Measurements from ENCODE around the gene SETSIP.
"Not testable (repeated sequence)": the region's sequence is repeated elsewhere in the genome, so short reads cannot be mapped to it uniquely, and the experiment has no call there.

SETSIP gene

DNA sequence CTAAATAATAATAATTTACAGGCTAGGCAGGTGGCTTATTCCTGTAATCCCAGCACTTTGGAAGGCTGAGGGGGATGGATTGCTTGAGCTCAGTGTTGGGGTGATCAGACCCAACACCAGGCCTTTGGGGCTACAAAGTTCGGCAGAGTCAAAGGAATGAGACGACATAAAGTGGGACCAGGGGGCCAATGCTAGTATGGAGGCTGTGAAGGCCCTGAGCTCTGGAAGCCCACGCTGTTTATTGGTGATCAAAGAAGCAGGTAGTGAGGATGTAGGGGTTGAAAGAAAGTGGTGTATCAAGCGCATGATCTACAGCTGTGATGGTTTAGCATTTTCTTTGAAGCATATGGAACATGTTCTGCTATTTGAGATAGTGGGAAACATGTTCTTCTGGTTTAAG lies 10.5 kb upstream of the SETSIP start:
- H3K27ac ChIP-seq (ENCODE audit: low read length), result no peak overlapping the region
- H3K4me1 ChIP-seq (ENCODE audit: control insufficient read depth in 1 of 2, insufficient read depth in 2 of 2, low read length in 2 of 2), result peaks cover 0 to 4% of the 10 kb centered on the region in 2 donors
- H3K4me3 ChIP-seq (ENCODE audit: low read depth in 1 of 2, low read length in 2 of 2), result peak overlapping the region in 1 of 2 donors; percentile 17
- peaks cover 5 to 21% of the 10 kb centered on the region in 2 donors for H3K9me3 ChIP-seq (ENCODE audit: control insufficient read depth in 1 of 2, low read length in 2 of 2)
- peaks cover 0 to 17% of the 10 kb centered on the region in 2 donors for H3K36me3 ChIP-seq (ENCODE audit: control insufficient read depth in 1 of 2, insufficient read depth in 2 of 2, low read length in 2 of 2)
- no peaks in the 10 kb centered on the region for H3K27me3 ChIP-seq (ENCODE audit: low read depth, low read length)

DNA sequence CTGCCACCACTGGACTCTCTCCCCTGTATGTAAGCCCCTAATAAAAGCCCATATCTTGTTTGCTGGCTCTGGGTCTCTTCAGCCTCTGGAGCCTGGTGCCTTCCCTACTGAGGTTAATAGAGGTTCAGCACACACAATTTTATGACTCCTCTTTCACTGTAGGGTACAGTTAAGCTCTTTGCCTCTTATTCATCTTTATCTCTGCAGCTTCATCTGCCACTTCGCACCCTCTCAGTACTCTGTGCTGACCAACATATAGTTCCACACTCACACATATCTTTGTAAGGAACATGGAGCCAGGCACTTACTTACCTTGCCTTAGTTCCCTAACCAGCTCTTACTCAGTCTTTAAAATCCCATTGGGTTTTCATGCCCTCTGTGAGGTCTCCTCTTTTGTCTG lies 9.4 kb upstream of the SETSIP start:
- peaks cover 5 to 21% of the 10 kb centered on the region in 2 donors for H3K9me3 ChIP-seq (ENCODE audit: control insufficient read depth in 1 of 2, low read length in 2 of 2)
- H3K4me3 ChIP-seq (ENCODE audit: low read depth in 1 of 2, low read length in 2 of 2), result no peak overlapping the region
- H3K27me3 ChIP-seq (ENCODE audit: low read depth, low read length), result no peaks in the 10 kb centered on the region
- no peak overlapping the region for H3K27ac ChIP-seq (ENCODE audit: low read length)
- H3K4me1 ChIP-seq (ENCODE audit: control insufficient read depth in 1 of 2, insufficient read depth in 2 of 2, low read length in 2 of 2), result peaks cover 0 to 4% of the 10 kb centered on the region in 2 donors
- H3K36me3 ChIP-seq (ENCODE audit: control insufficient read depth in 1 of 2, insufficient read depth in 2 of 2, low read length in 2 of 2), result peaks cover 0 to 17% of the 10 kb centered on the region in 2 donors

DNA sequence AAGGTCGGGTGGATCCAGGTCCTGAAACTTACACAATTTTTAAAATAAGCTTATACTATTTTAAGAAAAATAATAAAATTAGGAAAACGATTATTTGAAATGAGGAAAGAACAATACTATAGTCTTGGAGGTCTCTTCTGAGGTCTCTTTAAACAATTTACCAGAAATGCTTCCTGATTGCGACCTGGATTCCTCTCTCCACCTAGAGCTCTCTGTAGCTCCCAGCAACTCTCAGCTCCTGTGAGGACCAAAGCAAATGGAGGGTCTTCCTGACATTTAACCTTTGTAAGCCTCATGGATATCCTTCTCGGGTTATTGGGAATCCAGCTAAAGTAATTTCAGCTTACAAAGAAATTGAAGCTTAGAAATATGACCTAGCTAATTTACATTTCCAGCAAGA lies 5.8 kb upstream of the SETSIP start:
- Histone ChIP-seq H3K9me3 (ENCODE audit: control insufficient read depth in 1 of 2, low read length in 2 of 2) (peaks cover 0 to 18% of the 10 kb centered on the region in 2 donors), H3K27me3 (ENCODE audit: low read depth, low read length) (no peaks in the 10 kb centered on the region), H3K27ac (ENCODE audit: low read length) (peak overlapping the region; percentile 71), H3K4me1 (ENCODE audit: control insufficient read depth in 1 of 2, insufficient read depth in 2 of 2, low read length in 2 of 2) (peaks cover 0 to 4% of the 10 kb centered on the region in 2 donors), H3K36me3 (ENCODE audit: control insufficient read depth in 1 of 2, insufficient read depth in 2 of 2, low read length in 2 of 2) (peaks cover 0 to 14% of the 10 kb centered on the region in 2 donors), H3K4me3 (ENCODE audit: low read depth in 1 of 2, low read length in 2 of 2) (peak overlapping the region; percentile 88 to 95)

DNA sequence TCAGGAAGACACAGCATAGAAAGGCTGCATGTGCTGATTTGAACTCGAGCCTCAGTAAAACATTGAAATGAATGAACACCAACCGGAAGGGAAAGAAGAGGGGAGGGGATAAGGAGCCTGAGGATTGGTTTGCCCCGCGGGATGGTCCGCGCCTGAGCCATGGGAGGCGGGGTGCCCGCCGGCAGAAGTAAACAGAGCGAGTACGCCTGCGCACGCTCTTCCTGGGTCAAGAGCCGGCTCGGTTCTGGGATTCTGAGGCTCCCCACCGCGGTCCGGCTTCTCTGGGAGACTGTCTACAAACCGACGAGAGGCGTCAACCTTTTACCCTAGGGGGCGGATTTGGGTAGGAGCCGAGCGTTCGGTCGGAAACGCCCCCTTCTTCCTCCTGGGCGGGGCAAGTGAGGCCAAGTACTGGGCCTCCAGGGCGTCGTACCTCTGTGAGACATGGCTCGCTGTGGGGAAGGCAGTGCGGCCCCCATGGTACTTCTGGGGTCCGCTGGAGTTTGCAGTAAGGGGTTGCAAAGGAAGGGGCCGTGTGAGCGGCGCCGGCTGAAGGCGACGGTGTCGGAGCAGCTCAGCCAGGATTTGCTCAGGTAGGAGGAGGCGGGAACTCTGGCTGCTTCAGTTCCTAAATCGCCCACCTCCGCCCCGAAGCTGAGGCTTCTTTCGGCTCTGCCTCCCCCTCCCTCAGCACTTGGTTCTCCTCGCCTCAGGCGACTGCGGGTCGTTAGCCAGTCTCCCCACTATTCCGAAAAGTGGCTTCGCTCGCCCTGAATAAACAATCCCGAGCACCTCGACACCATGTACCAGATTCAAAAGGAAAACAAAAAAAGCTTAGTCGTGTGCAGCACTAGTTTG lies 5.1 kb upstream of the SETSIP start, which contains the start of gene BTBD8:
BTBD8 (plus strand) TSS at position 218 of the 858 bp plus-strand sequence; CDS start at position 445, 227 bp downstream.
- H3K9me3 ChIP-seq (ENCODE audit: control insufficient read depth in 1 of 2, low read length in 2 of 2), result peaks cover 0 to 12% of the 10 kb centered on the region in 2 donors
- H3K27me3 ChIP-seq (ENCODE audit: low read depth, low read length), result no peaks in the 10 kb centered on the region
- peak within 1 kb of the TSS; percentile 71 for H3K27ac ChIP-seq (ENCODE audit: low read length)
- peaks cover 0 to 4% of the 10 kb centered on the region in 2 donors for H3K4me1 ChIP-seq (ENCODE audit: control insufficient read depth in 1 of 2, insufficient read depth in 2 of 2, low read length in 2 of 2)
- H3K4me3 ChIP-seq (ENCODE audit: low read depth in 1 of 2, low read length in 2 of 2), result peak within 1 kb of the TSS; percentile 88 to 95
- peaks cover 0 to 9% of the 10 kb centered on the region in 2 donors for H3K36me3 ChIP-seq (ENCODE audit: control insufficient read depth in 1 of 2, insufficient read depth in 2 of 2, low read length in 2 of 2)

DNA sequence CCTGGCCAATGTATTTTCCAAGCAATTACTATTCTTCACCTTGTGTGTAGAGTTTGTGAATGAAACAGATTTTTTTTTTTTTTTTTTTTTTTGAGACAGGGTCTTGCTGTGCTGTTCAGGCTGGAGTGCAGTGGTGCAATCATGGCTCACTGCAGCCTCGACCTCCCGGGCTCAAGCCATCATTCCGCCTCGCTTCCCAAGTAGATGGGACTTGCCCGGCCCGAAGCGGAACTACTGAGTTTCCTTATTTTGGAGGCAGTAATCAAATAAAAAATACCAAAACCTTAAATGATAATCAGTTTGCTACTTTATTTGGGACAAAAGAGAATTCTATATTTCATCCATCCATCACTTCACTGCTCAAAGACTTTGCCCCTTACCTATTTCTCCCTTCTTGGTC lies 4.2 kb upstream of the SETSIP start:
- Histone ChIP-seq H3K36me3 (ENCODE audit: control insufficient read depth in 1 of 2, insufficient read depth in 2 of 2, low read length in 2 of 2) (peaks cover 0 to 3% of the 10 kb centered on the region in 2 donors), H3K4me3 (ENCODE audit: low read depth in 1 of 2, low read length in 2 of 2) (peak overlapping the region; percentile 88 to 95), H3K9me3 (ENCODE audit: control insufficient read depth in 1 of 2, low read length in 2 of 2) (peaks cover 0 to 3% of the 10 kb centered on the region in 2 donors), H3K4me1 (ENCODE audit: control insufficient read depth in 1 of 2, insufficient read depth in 2 of 2, low read length in 2 of 2) (peaks cover 0 to 4% of the 10 kb centered on the region in 2 donors), H3K27ac (ENCODE audit: low read length) (no peak overlapping the region), H3K27me3 (ENCODE audit: low read depth, low read length) (no peaks in the 10 kb centered on the region)

DNA sequence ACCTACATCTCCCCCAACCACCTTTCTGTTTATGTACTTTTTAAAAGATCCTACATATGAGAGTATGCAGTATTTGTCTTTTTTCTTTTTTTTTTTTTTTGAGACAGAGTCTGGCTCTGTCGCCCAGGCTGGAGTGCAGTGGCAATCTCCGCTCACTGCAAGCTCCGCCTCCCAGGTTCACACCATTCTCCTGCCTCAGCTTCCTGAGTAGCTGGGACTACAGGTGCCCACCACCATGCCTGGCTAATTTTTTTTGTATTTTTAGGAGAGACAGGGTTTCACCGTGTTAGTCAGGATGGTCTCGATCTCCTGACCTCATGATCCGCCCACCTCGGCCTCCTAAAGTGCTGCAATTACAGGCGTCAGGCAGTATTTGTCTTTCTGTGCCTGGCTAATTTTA lies 2.9 kb upstream of the SETSIP start:
- not testable (repeated sequence) for H3K27me3 ChIP-seq (ENCODE audit: low read depth, low read length); H3K9me3 ChIP-seq (ENCODE audit: control insufficient read depth in 1 of 2, low read length in 2 of 2); H3K4me3 ChIP-seq (ENCODE audit: low read depth in 1 of 2, low read length in 2 of 2); H3K36me3 ChIP-seq (ENCODE audit: control insufficient read depth in 1 of 2, insufficient read depth in 2 of 2, low read length in 2 of 2); H3K27ac ChIP-seq (ENCODE audit: low read length); H3K4me1 ChIP-seq (ENCODE audit: control insufficient read depth in 1 of 2, insufficient read depth in 2 of 2, low read length in 2 of 2)

DNA sequence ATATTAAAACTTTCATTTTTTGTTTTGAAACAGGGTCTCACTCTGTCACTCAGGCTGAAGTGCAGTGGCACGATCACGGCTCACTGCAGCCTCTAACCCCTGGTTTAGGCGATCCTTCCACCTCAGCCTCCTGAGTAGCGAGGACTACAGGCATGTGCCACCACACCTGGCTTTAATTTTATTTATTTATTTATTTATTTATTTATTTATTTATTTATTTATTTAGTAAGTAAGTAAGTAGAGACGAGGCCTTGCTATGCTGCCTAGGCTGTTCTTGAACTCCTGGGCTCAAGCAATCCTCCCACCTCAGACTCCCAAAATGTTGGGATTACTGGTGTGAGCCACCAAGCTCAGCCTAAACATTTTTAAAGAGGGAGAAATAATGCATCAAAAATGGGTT lies 1.2 kb upstream of the SETSIP start:
- Histone ChIP-seq H3K4me3 (ENCODE audit: low read depth in 1 of 2, low read length in 2 of 2) (no peak overlapping the region), H3K27ac (ENCODE audit: low read length) (no peak overlapping the region), H3K36me3 (ENCODE audit: control insufficient read depth in 1 of 2, insufficient read depth in 2 of 2, low read length in 2 of 2) (no peaks in the 10 kb centered on the region), H3K27me3 (ENCODE audit: low read depth, low read length) (no peaks in the 10 kb centered on the region), H3K9me3 (ENCODE audit: control insufficient read depth in 1 of 2, low read length in 2 of 2) (no peaks in the 10 kb centered on the region), H3K4me1 (ENCODE audit: control insufficient read depth in 1 of 2, insufficient read depth in 2 of 2, low read length in 2 of 2) (peaks cover 0 to 4% of the 10 kb centered on the region in 2 donors)

DNA sequence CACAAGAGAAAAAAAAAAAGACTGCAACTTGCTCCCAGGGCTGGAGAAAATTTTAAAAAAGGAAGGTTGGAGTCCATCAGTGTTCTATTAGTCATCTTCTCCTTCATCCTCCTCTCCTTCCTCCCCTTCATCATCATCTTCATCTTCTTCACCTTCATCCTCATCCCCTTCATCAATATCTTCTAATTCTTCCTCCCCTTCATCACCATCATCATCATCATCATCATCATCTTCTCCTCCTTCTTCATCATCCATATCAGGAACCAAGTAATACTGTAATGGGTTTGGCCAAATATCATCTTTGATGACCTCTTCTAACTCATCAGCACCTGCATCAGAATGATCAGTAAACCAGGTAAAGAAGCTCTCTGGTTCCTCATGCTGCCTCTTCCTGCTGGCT lies 765 bp downstream of the SETSIP start:
- H3K27me3 ChIP-seq (ENCODE audit: low read depth, low read length); H3K9me3 ChIP-seq (ENCODE audit: control insufficient read depth in 1 of 2, low read length in 2 of 2); H3K36me3 ChIP-seq (ENCODE audit: control insufficient read depth in 1 of 2, insufficient read depth in 2 of 2, low read length in 2 of 2); H3K4me3 ChIP-seq (ENCODE audit: low read depth in 1 of 2, low read length in 2 of 2); H3K27ac ChIP-seq (ENCODE audit: low read length); H3K4me1 ChIP-seq (ENCODE audit: control insufficient read depth in 1 of 2, insufficient read depth in 2 of 2, low read length in 2 of 2): not testable (repeated sequence)

DNA sequence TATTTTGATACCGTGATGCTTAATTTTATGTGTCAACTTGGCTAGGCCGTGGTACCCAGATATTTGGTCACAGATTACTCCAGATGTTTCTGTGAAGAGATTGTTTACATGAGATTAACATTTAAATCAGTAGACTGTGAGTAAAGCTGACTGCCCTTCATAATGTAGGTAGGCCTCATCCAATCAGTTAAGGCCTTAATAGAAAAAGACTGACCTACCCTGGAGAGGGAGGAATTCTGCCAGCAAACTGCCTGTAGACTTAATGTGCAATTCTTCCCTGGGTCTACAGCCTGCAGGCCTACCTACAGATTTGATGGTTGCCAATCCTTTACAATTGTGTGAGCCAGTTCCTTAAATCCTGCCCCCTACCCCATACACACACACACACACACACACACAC lies 4.3 kb downstream of the SETSIP start:
- Histone ChIP-seq H3K36me3 (ENCODE audit: control insufficient read depth in 1 of 2, insufficient read depth in 2 of 2, low read length in 2 of 2) (no peaks in the 10 kb centered on the region), H3K27ac (ENCODE audit: low read length) (no peak overlapping the region), H3K27me3 (ENCODE audit: low read depth, low read length) (no peaks in the 10 kb centered on the region), H3K4me1 (ENCODE audit: control insufficient read depth in 1 of 2, insufficient read depth in 2 of 2, low read length in 2 of 2) (no peaks in the 10 kb centered on the region), H3K4me3 (ENCODE audit: low read depth in 1 of 2, low read length in 2 of 2) (no peak overlapping the region), H3K9me3 (ENCODE audit: control insufficient read depth in 1 of 2, low read length in 2 of 2) (no peaks in the 10 kb centered on the region)

DNA sequence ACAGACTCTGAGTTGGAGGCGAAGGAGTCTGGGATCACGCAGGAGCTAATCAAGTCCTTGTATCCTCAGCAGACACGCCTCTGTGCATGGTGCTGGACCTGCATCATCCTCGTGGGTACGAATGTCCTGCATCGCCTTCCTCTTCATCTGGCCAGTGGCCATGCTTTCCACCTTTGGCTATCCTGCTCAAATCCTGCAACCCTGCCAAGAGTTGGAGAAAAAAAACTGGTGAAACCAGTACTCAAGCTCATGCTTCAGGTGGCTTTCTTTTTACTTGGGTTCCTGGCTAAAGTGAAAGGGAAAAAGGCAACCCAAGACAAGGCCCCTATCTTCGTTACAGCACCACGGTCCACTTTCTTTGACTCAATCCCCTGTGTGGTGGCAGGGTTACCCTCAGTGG lies 8.9 kb downstream of the SETSIP start:
- no peak overlapping the region for H3K27ac ChIP-seq (ENCODE audit: low read length)
- H3K9me3 ChIP-seq (ENCODE audit: control insufficient read depth in 1 of 2, low read length in 2 of 2), result no peaks in the 10 kb centered on the region
- no peak overlapping the region for H3K4me3 ChIP-seq (ENCODE audit: low read depth in 1 of 2, low read length in 2 of 2)

DNA sequence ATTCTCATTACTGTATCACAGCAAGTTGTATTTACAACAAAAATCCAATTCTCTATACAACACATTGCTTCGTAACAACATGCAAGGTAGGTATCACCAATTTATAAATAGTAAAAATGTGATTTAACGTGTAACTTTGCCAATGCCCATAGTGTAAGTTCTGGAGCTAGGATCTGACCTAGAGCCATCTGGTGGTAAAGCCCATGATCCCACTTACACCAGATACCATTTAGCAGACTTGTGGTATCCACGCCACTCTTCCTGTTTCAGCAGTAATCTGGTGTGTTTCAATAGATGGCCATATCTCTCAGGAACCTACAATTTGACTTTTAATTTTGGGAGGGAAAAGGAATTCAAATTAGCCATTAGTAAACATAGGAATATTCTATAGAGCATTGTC lies 10.2 kb downstream of the SETSIP start:
- Histone ChIP-seq H3K4me1 (ENCODE audit: control insufficient read depth in 1 of 2, insufficient read depth in 2 of 2, low read length in 2 of 2) (no peaks in the 10 kb centered on the region), H3K27me3 (ENCODE audit: low read depth, low read length) (no peaks in the 10 kb centered on the region), H3K4me3 (ENCODE audit: low read depth in 1 of 2, low read length in 2 of 2) (no peak overlapping the region), H3K9me3 (ENCODE audit: control insufficient read depth in 1 of 2, low read length in 2 of 2) (no peaks in the 10 kb centered on the region), H3K36me3 (ENCODE audit: control insufficient read depth in 1 of 2, insufficient read depth in 2 of 2, low read length in 2 of 2) (no peaks in the 10 kb centered on the region), H3K27ac (ENCODE audit: low read length) (no peak overlapping the region)

More for the DNA sequence above, 8.9 kb downstream of the SETSIP start:
- no peaks in the 10 kb centered on the region for H3K36me3 ChIP-seq (ENCODE audit: control insufficient read depth in 1 of 2, insufficient read depth in 2 of 2, low read length in 2 of 2)
- H3K4me1 ChIP-seq (ENCODE audit: control insufficient read depth in 1 of 2, insufficient read depth in 2 of 2, low read length in 2 of 2), result no peaks in the 10 kb centered on the region
- H3K27me3 ChIP-seq (ENCODE audit: low read depth, low read length), result no peaks in the 10 kb centered on the region

Measured in muscle layer of duodenum (tissue), 2 donors.